Keratinocyte (primary cell): ENCODE measurements around the gene DNAJB11.

Source experiments
- CTCF ChIP-seq, 3 experiments: IDR thresholded peaks in 1 of 3; conservative IDR thresholded peaks in 1 of 3; optimal IDR thresholded peaks in 1 of 3; 2 replicates in 2 of 3; 3 replicates in 1 of 3; pipeline versions ENCODE3 to v1.5.1; 2011; ENCODE audit warnings: low read length in 3 of 3, mild to moderate bottlenecking in 3 of 3, moderate library complexity in 2 of 3, control low read depth in 1 of 3, inconsistent platforms in 1 of 3; ENCODE audit not compliant: insufficient read depth in 2 of 3; ENCODE audit errors: extremely low read depth in 1 of 3
- EZH2 ChIP-seq: IDR thresholded peaks from one replicate; pipeline ENCODE4 v1.6.1; 2012; ENCODE audit warnings: inconsistent platforms, mild to moderate bottlenecking, low read length, moderate library complexity

- no peak for TF ChIP-seq CTCF (optimal IDR thresholded peaks at IDR 0.05 in 1 of 3, IDR thresholded peaks at IDR 0.05 in 1 of 3, conservative IDR thresholded peaks at IDR 0.05 in 1 of 3; ENCODE audit: extremely low read depth in 1 of 3, insufficient read depth in 2 of 3, low read length in 3 of 3)
- no peak for TF ChIP-seq EZH2
These were observed 12.0 kb downstream of the DNAJB11 start for GRCh38 chr3:186582541-186582940.
